Measurements from ENCODE around the gene NDUFS3. TPM values are rescaled to one million over a fixed set of nuclear protein-coding genes. Genes with fewer than 3 reads are reported as not detected.
"Not testable (repeated sequence)": the region's sequence is repeated elsewhere in the genome, so short reads cannot be mapped to it uniquely, and the experiment has no call there.

Gene NDUFS3
- total RNA-seq, 1 experiment from 2014 or later: 122 TPM

DNA sequence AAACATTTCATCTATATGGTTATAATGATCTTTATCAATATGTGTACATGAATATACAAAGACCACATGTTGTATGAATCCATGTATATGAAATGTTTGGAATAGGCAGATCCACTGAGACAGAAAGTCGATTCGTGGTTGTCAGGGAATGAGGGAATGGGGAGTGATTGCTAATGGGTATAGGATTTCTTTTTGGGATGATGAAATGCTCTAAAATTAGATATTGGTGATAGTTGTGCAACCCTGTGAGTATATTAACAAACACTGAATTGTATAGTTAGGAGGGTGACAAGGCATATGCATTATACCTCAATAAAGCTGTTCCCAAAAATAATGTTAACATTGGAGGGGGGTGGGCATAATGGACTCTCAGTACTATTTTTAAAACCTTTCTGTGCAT lies 18.4 kb upstream of the NDUFS3 start:
- DNase-seq (ENCODE audit: low spot score): no peak

DNA sequence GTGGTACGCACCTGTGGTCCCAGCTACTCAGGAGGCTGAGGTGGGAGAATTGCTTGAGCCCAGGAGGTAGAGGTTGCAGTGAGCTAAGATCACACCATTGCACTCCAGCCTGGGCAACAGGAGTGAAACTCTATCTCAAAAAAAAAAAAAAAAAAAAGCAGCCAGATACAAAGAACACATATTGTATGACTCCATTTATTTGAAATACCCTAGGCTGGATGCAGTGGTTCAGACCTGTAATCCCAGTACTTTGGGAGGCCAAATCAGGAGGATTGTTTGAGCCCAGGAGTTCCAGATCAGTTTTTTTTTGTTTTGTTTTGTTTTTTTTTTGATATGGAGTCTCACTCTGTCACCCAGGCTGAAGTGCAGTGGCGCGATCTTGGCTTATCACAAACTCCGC lies 16.5 kb upstream of the NDUFS3 start:
- DNase-seq (ENCODE audit: low spot score): not testable (repeated sequence)

DNA sequence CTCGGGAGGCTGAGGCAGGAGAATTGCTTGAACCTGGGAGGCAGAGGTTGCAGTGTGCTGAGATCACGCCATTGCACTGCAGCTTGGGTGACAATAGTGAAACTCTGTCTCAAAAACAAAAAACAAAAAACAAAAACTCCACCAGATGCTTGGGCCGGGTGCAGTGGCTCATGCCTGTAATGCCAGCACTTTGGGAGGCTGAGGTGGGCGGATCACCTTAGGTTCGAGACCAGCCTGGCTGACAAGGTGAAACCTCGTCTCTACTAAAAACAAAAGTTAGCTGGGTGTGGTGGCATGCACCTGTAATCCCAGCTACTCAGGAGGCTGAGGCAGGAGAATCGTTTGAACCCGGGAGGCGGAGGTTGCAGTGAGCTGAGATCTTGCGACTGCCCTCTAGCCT lies 14.5 kb upstream of the NDUFS3 start:
- not testable (repeated sequence) for DNase-seq (ENCODE audit: low spot score)

DNA sequence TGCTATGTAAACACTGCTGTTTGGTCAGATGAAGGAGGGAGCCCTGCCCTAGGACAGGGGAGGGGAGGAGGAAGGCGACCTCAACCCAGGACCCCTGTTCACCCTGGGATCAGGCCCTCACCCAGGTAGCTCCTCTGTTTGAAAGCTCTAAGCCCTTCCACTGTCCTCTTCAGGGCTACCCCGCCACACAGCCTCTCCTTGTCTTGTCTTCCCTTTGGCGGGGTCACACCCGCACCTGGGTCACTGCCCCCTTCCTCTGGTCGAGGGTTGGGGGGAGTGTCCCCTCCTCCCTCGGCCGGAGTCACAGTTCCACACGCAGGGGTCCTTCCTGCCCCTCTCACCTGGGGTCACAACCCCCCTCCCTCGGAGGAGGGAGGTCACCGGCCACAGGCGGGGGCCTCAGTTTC lies 13.9 kb upstream of the NDUFS3 start:
- DNase-seq (ENCODE audit: low spot score): no peak

DNA sequence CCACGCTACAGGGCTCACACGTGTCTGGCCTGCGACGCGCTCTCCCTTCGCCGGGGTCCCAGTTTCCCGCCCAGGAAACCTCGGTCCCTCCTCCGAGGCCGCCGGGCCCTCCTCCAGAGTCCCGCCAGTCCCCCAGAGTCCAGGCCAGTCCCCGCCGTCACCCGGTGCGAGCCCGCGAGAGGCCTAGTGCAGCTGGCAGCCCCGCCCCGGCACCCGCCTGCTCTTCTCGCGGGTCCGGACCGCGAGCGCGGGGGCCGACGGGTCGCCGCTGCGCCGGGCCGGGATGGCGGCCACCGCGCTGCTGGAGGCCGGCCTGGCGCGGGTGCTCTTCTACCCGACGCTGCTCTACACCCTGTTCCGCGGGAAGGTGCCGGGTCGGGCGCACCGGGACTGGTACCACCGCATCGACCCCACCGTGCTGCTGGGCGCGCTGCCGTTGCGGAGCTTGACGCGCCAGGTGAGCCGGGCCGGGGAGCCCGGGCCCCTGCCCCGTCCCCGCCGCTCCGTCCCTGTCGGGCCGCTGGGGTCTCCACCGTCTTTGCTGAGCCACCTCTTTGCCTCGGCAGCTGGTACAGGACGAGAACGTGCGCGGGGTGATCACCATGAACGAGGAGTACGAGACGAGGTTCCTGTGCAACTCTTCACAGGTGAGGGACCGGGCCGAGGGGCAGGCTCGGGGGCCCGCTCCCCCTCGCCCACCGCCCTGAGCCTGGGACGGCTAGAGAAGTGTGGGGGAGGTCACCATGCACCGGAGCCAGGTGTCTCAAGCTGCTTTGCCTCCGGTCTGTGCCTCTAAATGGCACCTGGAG lies 13.3 kb upstream of the NDUFS3 start, which contains the start of gene PTPMT1:
Gene PTPMT1 (plus strand): TSS at position 260 of the 809 bp plus-strand sequence. CDS start 24 bp downstream, at position 284.
- peak; percentile 51 for DNase-seq (ENCODE audit: low spot score)

DNA sequence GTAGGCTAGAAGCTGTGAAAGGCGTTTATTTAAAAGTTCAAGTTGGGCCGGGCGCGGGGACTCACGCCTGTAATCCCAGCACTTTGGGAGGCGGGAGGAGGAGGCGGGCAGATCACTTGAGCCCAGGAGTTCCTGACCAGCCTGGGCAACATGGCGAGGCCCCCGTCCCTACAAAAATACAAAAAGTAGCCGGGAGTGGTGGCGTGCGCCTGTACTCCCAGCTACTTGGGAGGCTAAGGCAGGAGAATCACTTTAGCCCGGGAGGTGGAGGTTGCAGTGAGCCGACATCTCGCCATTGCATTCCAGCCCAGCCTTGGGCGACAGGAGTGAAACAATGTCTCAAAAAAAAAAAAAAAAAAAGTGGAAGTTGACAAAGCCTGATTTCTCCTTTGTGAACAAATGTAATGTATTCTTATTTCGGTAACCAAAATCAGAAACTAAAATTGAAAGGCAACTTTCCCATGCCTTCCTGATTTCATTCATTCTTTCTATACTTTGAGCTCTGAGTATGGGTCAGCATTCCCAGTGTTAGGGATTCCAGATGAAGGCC lies 12.7 kb upstream of the NDUFS3 start:
- no peak for DNase-seq (ENCODE audit: low spot score)

DNA sequence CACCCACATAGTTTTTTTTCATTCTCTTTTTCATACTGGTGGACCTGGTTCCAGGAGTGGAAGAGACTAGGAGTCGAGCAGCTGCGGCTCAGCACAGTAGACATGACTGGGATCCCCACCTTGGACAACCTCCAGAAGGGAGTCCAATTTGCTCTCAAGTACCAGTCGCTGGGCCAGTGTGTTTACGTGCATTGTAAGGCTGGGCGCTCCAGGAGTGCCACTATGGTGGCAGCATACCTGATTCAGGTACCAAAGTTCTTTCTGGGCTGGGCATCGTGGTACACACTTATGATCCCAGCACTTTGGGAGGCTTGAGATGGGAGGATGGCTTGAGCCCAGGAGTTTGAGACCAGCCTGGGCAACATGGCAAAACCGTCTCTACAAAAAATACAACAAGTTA lies 9.2 kb upstream of the NDUFS3 start:
- no peak for DNase-seq (ENCODE audit: low spot score)

DNA sequence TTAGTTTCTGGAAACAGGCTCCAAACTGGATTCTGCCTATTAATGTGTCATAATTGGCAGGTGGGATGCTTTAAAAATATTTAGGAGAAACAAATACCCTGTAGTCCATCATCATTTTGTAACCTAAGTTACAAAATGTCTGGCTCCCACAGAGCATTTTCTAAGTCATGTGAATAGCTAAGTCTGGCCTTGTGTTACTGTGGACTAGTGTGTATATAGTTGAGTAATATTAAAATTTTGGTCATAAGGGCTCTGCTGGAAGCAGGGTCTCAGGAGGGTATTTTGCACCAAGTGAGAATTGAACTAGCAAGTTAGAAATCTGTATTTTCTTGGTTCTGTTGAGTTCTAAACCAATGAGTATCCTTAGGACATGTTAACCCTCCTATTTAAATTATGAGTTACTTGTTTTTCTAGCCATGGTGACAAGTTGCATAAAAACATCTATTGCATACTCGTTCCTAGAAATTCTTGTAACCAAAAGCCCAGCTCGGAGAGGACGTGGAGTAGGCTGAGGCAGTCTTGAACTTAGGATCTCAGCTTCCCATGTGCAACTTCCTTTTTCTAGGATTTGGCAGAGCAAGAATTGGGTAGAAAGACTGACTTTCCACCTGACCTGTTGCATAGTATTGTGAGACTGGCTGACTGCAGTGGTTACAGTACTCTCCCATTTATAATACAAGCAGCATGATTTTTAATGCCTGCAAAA lies 8.1 kb upstream of the NDUFS3 start:
- DNase-seq (ENCODE audit: low spot score): no peak

DNA sequence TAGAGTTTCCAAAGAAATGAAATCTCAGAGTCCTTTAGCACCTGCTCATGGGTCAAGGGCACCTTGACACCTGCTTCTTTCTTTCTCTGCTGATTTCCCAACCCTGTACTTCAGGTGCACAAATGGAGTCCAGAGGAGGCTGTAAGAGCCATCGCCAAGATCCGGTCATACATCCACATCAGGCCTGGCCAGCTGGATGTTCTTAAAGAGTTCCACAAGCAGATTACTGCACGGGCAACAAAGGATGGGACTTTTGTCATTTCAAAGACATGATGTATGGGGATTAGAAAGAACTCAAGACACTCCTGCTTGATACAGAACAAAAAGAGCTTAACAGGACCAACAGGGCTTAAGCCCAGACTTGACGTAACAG lies 7.5 kb upstream of the NDUFS3 start:
- DNase-seq (ENCODE audit: low spot score): no peak

DNA sequence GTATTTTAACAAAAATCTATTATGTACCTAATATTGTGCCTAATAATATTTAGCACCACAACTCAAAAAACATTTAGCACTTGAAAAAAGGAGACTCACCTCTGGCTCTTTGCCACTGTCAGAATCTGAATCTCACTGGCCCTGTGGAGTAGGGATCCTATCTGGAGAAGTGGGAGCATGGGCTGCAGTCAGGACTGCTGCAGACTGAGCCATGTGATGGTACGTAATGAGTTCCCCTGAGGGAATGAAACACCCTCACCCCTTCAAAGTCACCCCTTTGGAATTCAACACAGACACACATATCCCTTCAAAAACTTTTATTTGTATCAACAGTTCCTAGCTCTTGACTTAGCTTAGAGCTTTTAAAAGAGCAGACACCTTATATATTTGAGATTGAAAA lies 7.0 kb upstream of the NDUFS3 start:
- no peak for DNase-seq (ENCODE audit: low spot score)

DNA sequence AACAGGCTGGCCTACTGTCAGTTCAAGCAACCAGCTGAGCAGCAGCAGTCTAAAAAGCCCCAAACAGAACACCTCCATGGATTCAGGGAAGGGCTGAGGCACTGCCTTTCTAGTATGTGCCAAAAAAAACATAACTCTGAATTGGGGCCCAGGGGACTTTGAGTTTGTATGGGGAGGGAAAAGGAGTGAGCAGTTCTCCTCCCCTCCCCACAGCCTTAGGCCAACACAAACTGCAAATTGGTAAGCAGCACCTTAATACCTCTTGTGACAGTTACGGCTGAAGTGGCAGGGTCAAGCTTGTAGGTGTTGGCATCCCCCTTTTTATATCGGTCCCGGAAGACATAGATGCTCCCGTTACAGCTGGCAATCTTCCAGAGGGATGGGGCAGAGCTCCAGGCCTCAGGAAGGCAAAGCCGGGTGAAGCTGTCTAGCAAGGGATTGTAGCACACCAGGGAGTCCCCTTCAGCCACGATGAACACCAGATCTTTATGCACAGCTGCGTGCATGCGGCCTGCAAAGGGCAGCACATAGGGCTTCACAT lies 6.1 kb upstream of the NDUFS3 start:
- DNase-seq (ENCODE audit: low spot score): no peak

DNA sequence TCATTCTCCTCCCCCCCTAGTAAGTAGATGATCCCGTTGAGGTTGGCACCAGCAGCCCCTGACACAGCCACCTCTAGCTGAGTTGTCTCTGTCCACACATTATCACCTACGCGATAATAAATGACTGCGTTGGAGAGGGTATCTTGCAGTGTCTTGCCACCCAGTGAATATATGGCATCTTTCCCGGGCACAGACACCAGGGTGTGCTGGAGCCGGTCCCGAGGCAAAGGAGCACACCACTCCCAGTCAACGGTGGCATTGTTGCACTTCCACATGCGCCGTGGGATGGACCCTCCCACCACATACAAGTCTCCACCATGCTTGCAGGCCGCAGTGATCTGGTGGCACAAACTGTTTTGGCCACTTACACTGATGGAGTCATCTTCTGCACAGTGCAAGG lies 5.6 kb upstream of the NDUFS3 start:
- no peak for DNase-seq (ENCODE audit: low spot score)

DNA sequence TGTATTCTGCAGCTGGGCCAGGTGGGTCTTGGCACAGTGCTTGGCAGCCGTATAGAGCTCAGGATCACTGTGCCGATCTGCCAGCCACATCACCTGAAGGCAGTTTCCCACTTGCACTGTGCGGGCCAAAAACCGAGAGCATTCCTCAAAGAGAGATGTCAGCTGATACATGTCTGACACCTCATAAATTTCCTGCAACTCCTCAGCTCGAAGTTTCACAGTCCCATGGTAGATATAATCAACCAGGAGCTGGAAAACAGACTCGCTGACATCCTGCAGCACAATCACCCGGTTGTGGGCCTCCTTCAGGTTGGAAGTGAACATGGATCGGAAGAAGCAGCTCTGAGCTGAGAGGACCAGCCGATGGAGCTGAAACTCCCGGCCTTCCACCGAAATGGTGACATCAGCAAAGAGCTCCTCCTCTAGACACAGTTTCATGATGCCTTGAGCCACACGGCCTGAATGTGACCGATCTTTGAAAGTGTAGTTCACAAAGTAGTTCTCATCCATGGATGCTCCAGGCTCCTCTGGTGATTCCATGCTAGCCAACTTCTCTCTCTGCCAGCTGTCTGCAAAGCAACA lies 1.3 kb upstream of the NDUFS3 start:
- DNase-seq (ENCODE audit: low spot score): no peak

DNA sequence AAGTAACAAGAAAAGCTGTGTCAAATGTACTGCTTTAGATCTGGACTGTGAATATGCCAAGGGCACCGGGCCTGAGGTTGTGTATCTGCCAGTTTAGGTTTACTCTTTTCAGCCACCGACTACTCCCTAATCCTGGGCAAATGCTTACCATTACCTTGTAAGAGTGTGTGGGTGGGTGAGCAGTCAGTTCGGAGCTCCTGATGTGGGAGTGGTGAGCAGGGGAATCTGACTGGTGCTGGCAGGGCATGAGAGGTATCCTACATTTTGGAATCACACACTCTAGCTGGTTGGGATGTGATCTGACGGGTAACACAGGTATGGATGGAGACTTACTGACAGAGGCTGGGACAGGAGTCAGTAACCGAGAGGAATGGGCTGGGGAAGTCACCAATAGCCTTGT lies 5.0 kb downstream of the NDUFS3 start:
- DNase-seq (ENCODE audit: low spot score): no peak

DNA sequence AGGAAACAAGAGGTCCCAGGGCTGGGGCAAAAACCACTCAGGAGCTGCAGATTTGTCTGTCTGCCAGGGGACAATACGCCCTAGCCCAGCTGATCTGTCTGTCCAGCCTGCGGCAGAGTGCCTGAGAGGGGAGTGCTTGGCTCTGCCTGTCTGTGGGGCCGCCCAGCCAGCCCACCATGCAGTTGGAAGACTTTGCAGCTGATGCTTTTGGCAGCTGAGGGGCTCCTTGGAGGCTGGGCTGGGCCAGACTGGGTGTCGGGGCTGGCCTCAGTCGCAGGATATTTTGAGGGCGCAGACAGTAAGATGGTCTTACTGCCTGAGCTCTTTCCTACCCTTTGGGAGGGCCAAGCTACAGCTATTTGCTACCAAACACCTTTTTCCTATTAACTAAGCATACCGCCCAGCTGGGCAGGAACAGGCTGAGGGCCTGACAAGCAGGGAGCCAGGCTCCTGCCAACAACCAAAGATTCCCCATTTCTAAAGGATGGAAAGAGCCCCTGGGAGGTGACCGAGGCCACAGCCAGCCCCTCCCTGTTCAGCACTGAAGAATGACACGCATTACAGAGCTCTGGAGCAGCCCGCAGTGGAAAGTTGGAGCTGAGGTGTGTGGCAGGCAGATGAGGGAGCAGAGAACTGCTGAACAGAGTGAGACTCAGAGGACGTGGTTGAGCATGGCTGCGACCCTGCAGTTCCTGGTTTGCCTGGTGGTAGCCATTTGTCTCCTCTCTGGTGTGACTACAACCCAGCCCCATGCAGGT lies 7.4 kb downstream of the NDUFS3 start, which contains the start of gene FAM180B:
Gene FAM180B (plus strand): TSS at position 581 of the 758 bp plus-strand sequence. CDS start 91 bp downstream, at position 672.
- no peak for DNase-seq (ENCODE audit: low spot score)

DNA sequence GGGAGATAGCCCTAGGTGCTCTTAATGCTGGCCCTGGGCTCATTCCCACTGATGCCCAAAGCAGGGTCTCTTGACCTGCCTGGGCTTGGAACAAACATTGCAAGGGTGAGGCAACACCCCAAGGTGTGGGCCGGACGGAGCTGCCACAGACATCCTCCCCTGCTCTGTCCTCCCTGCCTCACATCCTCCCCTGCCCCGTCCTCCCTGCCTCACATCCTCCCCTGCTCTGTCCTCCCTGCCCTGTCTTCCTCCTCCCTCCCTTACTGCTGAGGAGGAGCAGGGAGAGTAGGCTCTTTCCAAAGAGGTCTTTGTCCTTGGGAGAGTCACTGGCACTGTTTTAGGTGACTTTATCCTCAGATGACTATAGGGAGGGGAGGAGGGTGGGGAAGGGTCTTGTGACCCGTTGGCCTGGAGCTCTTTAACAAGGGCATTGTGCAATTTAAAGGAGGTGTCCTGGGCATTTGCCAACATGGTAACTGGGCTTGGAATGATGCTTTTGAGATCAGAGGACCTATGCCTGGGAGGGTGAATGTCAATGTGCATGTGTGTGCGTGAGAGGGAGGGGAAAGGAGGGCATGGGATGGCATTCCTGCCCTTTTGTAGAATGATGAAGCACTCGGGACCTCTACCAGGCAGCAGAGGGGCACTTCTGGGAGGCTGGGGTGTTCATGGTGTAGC lies 8.3 kb downstream of the NDUFS3 start:
- DNase-seq (ENCODE audit: low spot score): no peak

DNA sequence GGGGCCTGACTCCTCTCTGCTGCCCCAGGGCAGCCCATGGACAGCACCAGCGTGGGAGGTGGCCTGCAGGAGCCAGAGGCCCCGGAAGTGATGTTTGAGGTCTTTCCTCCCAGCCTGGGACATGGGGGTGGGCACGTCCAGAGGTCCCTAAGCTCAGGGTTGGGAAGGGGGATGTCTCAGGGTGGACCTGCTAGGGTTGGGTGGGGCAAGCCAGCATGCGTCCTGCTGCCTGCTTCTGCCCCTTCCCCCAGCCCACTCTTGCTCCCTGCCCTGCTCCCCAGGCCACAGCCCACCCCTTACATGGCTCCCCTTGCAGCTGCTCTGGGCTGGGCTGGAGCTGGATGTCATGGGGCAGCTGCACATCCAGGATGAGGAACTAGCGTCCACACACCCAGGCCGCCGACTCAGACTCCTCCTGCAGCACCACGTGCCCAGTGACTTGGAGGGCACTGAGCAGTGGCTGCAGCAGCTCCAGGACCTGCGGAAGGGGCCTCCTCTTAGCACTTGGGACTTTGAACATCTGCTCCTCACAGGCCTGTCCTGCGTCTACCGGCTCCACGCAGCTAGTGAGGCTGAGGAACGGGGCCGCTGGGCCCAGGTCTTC lies 9.0 kb downstream of the NDUFS3 start:
- DNase-seq (ENCODE audit: low spot score): no peak

DNA sequence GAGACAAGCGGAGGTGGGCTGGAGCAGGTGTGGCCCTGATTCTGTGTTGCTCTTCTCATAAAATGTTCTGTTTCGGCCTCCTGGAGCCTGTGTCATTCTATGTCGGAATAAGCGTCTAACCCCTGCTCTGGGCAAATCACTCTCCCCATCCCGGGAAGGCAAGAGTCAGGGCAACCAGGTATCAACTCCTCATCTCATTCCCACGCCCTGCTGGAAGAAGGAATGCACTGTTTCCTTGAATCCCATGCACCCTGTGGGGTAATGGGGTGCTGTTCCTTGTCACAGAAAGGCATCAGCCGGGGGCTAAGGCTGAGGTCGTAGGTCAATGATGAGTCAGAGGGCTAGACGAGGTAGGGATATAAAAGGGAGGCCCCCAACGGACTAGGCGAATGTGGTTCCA lies 10.2 kb downstream of the NDUFS3 start:
- DNase-seq (ENCODE audit: low spot score): no peak

DNA sequence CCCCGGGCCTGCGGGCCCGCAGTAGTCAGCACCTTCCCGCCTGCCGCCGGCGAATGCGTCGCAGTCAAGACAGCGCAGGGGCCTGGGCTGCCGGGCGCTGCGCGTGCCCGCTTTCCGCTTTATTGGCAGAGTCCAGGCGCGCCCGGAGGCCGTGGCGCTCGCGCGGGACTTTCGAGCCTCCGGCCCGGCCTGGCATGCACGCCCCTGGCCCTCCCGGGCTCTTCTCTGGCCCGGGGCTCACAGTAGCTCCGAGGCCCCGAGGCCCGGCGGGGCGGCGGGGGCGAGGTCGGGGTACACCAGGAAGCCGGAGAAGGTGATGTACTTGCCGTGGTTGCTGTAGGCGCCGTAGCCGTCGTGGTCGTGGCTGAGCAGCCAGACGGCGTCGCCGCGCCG lies 10.7 kb downstream of the NDUFS3 start:
- DNase-seq (ENCODE audit: low spot score): no peak

Measured in H4 (cell line).